ENCODE measurements around the gene MST1R.
A peak's percentile ranks its signal among the peaks of the same experiment; 100 is the strongest.

Gene MST1R

GRCh38 chr3:49841126-49841696, 62.5 kb downstream of the MST1R start:
- no peak for DNase-seq (ENCODE audit: low read depth in 3 of 3, low spot score in 1 of 3)

GRCh38 chr3:49840388-49840787, 63.3 kb downstream of the MST1R start:
- no peak for DNase-seq (ENCODE audit: low read depth in 3 of 3, low spot score in 1 of 3)

- peak; percentile 59 to 68 (median 62) for DNase-seq (ENCODE audit: low read depth in 3 of 3, low spot score in 1 of 3)
Observed at GRCh38 chr3:49839193-49839809, 64.4 kb downstream of the MST1R start.
